ENCODE measurements around the gene GMPR. TPM values are rescaled to one million over a fixed set of nuclear protein-coding genes. Genes with fewer than 3 reads are reported as not detected.
"Not testable (repeated sequence)": the region's sequence is repeated elsewhere in the genome, so short reads cannot be mapped to it uniquely, and the experiment has no call there.

GMPR gene
- total RNA-seq, 2 experiments from 2014 or later, result 1.4 to 1.6 TPM

GRCh38 chr6:16265351-16266341 lies 27.3 kb downstream of the GMPR start:
- ATAC-seq (no peak), DNase-seq (no peak)
- POLR2A ChIA-PET, result interaction anchor here (0.7 kb wide), 1 partner anchor 374 kb away, joined by 5 read pairs; no protein-coding TSS in a partner anchor
- Mint-ChIP-seq H3K27ac (no peak overlapping the region), H3K27me3 (no peaks in the 10 kb centered on the region), H3K4me3 (no peak overlapping the region), H3K4me1 (no peaks in the 10 kb centered on the region), H3K9me3 (ENCODE audit: low read depth) (no peaks in the 10 kb centered on the region), H3K36me3 (ENCODE audit: low read depth) (no peaks in the 10 kb centered on the region)
- CTCF ChIA-PET, result no interaction called here
- intact Hi-C loops (cut with DNase I, micrococcal nuclease), result no loop called here

DNA sequence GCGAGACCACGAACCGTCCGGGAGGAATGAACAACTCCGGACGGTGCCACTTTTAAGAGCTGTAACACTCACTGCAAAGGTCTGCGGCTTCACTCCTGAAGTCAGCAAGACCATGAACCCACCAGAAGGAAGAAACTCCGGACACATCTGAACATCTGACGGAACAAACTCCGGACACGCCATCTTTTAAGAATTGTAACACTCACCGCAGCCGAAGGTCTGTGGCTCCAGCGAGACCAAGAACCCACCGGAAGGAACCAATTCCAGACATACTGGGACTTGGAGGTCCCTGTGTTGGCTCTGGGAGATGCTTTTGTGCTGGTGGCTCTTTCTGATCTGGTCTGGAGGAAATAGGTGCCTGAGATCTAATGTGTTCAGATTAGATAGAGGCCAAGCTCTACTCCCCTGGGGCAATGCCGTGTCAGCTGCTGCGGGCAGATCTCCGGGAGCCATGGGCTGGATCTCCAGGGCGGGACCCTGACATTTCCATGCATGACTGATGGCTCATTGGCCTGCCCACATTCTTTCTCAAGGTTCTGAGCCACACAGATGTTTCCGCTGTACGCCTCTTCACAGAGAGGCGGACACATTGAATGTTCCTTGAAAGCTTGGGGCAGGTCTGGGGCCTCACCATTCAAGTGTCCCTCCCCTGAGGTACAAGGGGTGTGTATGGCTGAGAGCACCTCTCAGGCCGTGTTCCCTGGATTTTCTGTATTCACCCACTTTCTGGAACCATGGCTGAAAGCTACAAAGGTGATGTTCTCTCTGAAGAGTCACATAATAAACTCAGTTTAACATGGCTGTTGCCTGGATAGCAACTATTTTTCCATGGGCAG lies 29.3 kb downstream of the GMPR start:
- Mint-ChIP-seq H3K27ac (no peak overlapping the region), H3K27me3 (no peaks in the 10 kb centered on the region), H3K36me3 (ENCODE audit: low read depth) (no peaks in the 10 kb centered on the region), H3K4me3 (no peak overlapping the region), H3K4me1 (no peaks in the 10 kb centered on the region), H3K9me3 (ENCODE audit: low read depth) (no peaks in the 10 kb centered on the region)
- ATAC-seq (no peak), DNase-seq (no peak)
- intact Hi-C loops (cut with DNase I, micrococcal nuclease), result no loop called here
- POLR2A ChIA-PET, result interaction anchor here (0.6 kb wide), 1 partner anchor 11 kb away, joined by 3 read pairs; no protein-coding TSS in a partner anchor
- CTCF ChIA-PET, result no interaction called here

DNA sequence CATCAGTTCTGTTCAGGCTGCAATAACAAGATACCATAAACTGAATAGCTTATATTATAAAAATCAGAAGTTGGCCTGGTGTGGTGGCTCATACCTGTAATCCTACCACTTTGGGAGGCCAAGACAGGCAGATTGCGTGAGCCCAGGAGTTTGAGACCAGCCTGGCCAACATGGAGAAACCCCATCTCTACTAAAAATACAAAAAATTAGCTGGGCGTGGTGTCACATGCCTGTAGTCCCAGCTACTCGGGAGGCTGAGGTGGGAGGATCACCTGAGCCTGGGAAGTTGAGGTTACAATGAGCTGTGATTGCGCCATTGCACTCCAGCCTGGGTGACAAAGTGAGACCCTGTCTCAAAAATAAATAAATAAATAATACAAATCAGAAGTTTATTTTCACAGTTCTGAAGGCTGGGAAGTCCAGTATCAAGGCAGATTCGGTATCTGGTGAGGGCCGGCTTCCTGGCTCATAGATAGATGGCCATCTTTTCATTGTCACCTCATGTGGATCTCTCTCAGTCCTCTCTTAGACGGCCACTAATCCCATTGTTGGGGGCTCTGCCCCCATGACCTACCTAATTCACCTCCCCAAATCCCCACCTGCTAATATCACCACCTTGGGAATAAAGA lies 31.2 kb downstream of the GMPR start:
- DNase-seq; POLR2A ChIA-PET; H3K27ac Mint-ChIP-seq; H3K36me3 Mint-ChIP-seq (ENCODE audit: low read depth); ATAC-seq; H3K9me3 Mint-ChIP-seq (ENCODE audit: low read depth); intact Hi-C loops (cut with DNase I, micrococcal nuclease); H3K4me1 Mint-ChIP-seq; H3K27me3 Mint-ChIP-seq; H3K4me3 Mint-ChIP-seq: not testable (repeated sequence)
- CTCF ChIA-PET, result interaction anchor here (1.2 kb wide), 1 partner anchor 13 kb away, joined by 5 read pairs; no protein-coding TSS in a partner anchor

- POLR2A ChIA-PET, result no interaction called here
- H3K27me3 Mint-ChIP-seq, result no peaks in the 10 kb centered on the region
- CTCF ChIA-PET, result no interaction called here
- DNase-seq (no peak), ATAC-seq (no peak)
- H3K36me3 Mint-ChIP-seq (ENCODE audit: low read depth), result no peaks in the 10 kb centered on the region
- no peak overlapping the region for H3K4me3 Mint-ChIP-seq
- no peaks in the 10 kb centered on the region for H3K9me3 Mint-ChIP-seq (ENCODE audit: low read depth)
- H3K27ac Mint-ChIP-seq, result no peak overlapping the region
- intact Hi-C loops (cut with DNase I, micrococcal nuclease), result no loop called here
- H3K4me1 Mint-ChIP-seq, result no peaks in the 10 kb centered on the region
Observed at GRCh38 chr6:16270178-16270794, 31.9 kb downstream of the GMPR start.

DNA sequence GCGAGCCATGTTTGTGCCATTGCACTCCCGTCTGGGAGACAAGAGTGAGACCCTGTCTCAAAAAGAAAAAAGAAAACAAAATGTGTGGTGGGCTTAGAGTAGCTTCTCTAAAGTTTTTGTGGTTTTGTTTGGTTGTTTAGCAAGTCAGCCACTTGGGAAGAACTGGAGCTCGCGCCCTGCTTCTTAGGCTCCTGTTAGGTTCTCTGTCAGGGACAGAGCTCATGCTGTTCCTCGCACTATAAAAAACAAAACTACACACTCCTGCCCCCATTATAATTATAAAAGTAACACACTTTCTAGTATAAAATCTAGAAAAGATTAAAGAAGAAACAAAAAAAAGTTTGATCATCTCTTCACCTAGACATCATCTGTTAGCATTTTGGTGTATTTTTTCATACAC lies 33.0 kb downstream of the GMPR start:
- ATAC-seq, result no peak
- no peaks in the 10 kb centered on the region for H3K27me3 Mint-ChIP-seq
- H3K9me3 Mint-ChIP-seq (ENCODE audit: low read depth), result no peaks in the 10 kb centered on the region
- no peak for DNase-seq
- no peak overlapping the region for H3K4me3 Mint-ChIP-seq
- POLR2A ChIA-PET, result no interaction called here
- intact Hi-C loops (cut with DNase I, micrococcal nuclease), result no loop called here
- no peak overlapping the region for H3K27ac Mint-ChIP-seq
- H3K4me1 Mint-ChIP-seq, result no peaks in the 10 kb centered on the region
- no peaks in the 10 kb centered on the region for H3K36me3 Mint-ChIP-seq (ENCODE audit: low read depth)
- CTCF ChIA-PET, result no interaction called here

- H3K4me3 Mint-ChIP-seq, result no peak overlapping the region
- H3K27me3 Mint-ChIP-seq, result no peaks in the 10 kb centered on the region
- CTCF ChIA-PET, result interaction anchor here (0.8 kb wide), 1 partner anchor 26 kb away, joined by 3 read pairs; no protein-coding TSS in a partner anchor
- POLR2A ChIA-PET, result no interaction called here
- ATAC-seq, result no peak
- intact Hi-C loops (cut with DNase I, micrococcal nuclease), result no loop called here
- H3K9me3 Mint-ChIP-seq (ENCODE audit: low read depth), result no peaks in the 10 kb centered on the region
- H3K4me1 Mint-ChIP-seq, result no peaks in the 10 kb centered on the region
- DNase-seq, result no peak
- H3K36me3 Mint-ChIP-seq (ENCODE audit: low read depth), result no peaks in the 10 kb centered on the region
- H3K27ac Mint-ChIP-seq, result no peak overlapping the region
Observed at GRCh38 chr6:16272201-16272600, 33.8 kb downstream of the GMPR start.

DNA sequence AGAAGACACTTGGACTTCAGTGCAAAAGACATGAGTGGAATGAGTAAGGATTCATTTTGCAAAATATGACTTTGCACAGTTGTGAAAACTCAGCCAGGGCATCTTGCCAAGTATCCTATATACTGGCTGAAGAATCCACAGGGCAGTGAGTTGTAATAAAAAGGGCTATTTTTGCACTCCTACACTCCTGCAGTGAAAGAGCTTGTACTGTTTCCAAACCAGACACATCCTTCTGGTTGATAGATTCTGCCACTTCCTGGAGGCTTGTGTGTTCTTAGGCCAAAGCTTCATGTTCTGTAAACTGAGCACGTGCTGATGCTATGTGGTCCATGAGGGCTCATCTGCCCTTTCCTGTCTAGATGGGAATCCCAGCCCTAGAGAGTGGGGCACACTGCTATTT lies 34.9 kb downstream of the GMPR start:
- ChIA-PET POLR2A (interaction anchor here (0.6 kb wide), 1 partner anchor 145 kb away, joined by 3 read pairs; no protein-coding TSS in a partner anchor), CTCF (interaction anchor here (0.8 kb wide), 1 partner anchor 25 kb away, joined by 3 read pairs; no protein-coding TSS in a partner anchor)
- intact Hi-C loops (cut with DNase I, micrococcal nuclease), result no loop called here
- Mint-ChIP-seq H3K9me3 (ENCODE audit: low read depth) (no peaks in the 10 kb centered on the region), H3K27ac (no peak overlapping the region), H3K27me3 (no peaks in the 10 kb centered on the region), H3K36me3 (ENCODE audit: low read depth) (no peaks in the 10 kb centered on the region), H3K4me3 (no peak overlapping the region), H3K4me1 (no peaks in the 10 kb centered on the region)
- no peak for ATAC-seq
- DNase-seq, result no peak

GRCh38 chr6:16274483-16274882 lies 36.1 kb downstream of the GMPR start:
- ChIA-PET CTCF (no interaction called here), POLR2A (no interaction called here)
- Mint-ChIP-seq H3K9me3 (ENCODE audit: low read depth) (no peaks in the 10 kb centered on the region), H3K4me3 (no peak overlapping the region), H3K27ac (no peak overlapping the region), H3K4me1 (no peaks in the 10 kb centered on the region), H3K27me3 (no peaks in the 10 kb centered on the region), H3K36me3 (ENCODE audit: low read depth) (no peaks in the 10 kb centered on the region)
- intact Hi-C loops (cut with DNase I, micrococcal nuclease), result no loop called here
- no peak for DNase-seq
- ATAC-seq, result no peak

DNA sequence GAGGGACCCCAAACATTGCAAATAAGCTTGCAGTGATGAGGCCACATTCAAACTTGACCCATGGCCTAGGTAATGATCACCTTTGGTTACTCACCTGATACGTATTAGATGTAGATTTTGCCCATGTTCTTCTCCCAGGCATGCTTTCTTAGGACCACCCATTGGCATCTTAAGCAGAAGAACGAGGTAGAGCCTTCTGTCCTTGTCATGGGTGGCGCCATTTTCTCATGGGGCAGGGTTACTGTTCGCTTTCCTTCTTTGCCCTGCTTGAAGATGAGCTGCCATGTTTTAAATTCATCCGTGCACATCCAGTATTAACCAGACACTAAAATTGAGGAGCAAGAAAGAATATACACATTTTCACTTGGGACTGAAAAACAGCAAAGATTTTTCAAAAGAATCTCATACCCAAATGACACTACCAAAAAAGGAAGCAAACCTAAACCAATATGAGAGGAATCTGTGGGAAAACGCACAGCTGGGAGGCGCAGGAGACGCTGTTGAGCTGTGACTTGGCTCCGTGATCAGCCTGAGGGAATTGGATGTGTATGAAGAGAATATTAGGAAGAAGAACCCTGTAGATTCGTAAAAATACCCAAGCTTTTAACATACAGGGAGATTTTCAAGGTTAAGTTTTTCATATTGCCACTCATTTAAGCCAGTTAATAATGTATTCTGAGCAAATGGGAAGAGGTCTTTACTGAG lies 36.6 kb downstream of the GMPR start:
- Mint-ChIP-seq H3K27ac (no peak overlapping the region), H3K27me3 (no peaks in the 10 kb centered on the region), H3K36me3 (ENCODE audit: low read depth) (no peaks in the 10 kb centered on the region), H3K4me3 (no peak overlapping the region), H3K4me1 (no peaks in the 10 kb centered on the region), H3K9me3 (ENCODE audit: low read depth) (no peaks in the 10 kb centered on the region)
- CTCF ChIA-PET, result no interaction called here
- DNase-seq, result no peak
- intact Hi-C loops (cut with DNase I, micrococcal nuclease), result no loop called here
- POLR2A ChIA-PET, result no interaction called here
- ATAC-seq, result no peak

DNA sequence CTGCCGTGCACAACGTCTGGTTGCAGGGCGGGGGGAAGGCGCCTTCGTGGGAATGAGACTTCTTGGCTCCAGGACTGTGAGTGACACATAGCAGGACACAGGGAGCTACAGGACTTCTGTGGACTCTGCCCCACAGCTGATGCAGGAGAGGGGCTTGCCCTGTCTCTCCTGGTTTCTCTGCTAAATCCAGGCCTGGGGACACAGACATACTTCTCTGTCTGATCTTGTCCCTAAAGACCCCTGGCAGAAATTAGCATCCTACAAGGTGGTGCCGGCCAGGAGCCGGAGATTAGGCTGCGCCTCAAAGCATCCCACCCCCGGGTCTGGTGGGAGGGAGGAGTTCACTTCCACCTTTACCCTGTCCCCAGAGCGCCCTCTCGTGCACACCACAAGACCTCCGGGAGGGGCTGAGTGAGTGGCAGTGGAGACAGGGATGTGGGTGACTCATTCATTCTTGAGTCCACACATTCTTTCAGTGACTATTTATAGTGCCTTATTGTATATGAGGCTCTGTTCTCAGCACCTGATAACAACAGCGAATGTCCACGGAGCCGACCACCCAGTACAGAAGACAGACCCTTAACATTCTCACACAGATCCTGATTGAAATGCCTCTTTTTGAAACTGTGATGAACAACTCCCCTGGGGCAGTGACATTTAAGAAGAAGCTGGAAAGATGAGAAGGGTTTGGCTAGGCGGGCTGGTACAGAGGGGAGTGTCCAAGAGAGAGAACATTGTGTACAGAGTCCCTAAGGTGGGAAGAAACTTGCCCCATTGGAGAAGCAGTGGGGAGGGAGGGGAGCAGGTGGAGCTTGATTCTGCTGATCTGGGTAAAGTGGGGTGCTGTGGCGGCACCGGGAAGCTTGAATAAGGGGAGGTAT lies 39.0 kb downstream of the GMPR start:
- no peak overlapping the region for H3K4me3 Mint-ChIP-seq
- no peaks in the 10 kb centered on the region for H3K36me3 Mint-ChIP-seq (ENCODE audit: low read depth)
- no peak overlapping the region for H3K27ac Mint-ChIP-seq
- ChIA-PET CTCF (interaction anchor here (0.6 to 2.2 kb wide), 2 partner anchors 9 to 21 kb away, joined by 3 to 7 read pairs; no protein-coding TSS in a partner anchor), POLR2A (no interaction called here)
- DNase-seq (peak; percentile 56), ATAC-seq (peak; percentile 78)
- intact Hi-C loops (cut with DNase I, micrococcal nuclease), result no loop called here
- no peaks in the 10 kb centered on the region for H3K27me3 Mint-ChIP-seq
- no peaks in the 10 kb centered on the region for H3K9me3 Mint-ChIP-seq (ENCODE audit: low read depth)
- H3K4me1 Mint-ChIP-seq, result no peaks in the 10 kb centered on the region
